Measurements from ENCODE around the gene GUCY2D.
"Not testable (repeated sequence)": the region's sequence is repeated elsewhere in the genome, so short reads cannot be mapped to it uniquely, and the experiment has no call there.

Gene GUCY2D

GRCh38 chr17:8046929-8047768 lies 44.7 kb downstream of the GUCY2D start:
- DNase-seq, result no peak

GRCh38 chr17:8047769-8048110 lies 45.3 kb downstream of the GUCY2D start:
- DNase-seq, result no peak

- DNase-seq, result no peak
Measured at GRCh38 chr17:8048236-8048635, 45.8 kb downstream of the GUCY2D start.

- no peak for DNase-seq
Measured at GRCh38 chr17:8048736-8049135, 46.3 kb downstream of the GUCY2D start.

GRCh38 chr17:8051831-8052230 lies 49.4 kb downstream of the GUCY2D start:
- DNase-seq, result no peak

- DNase-seq, result no peak
Measured at GRCh38 chr17:8052256-8053252, 50.1 kb downstream of the GUCY2D start.

- no peak for DNase-seq
Measured at GRCh38 chr17:8053600-8053999, 51.2 kb downstream of the GUCY2D start.

GRCh38 chr17:8055851-8056231 lies 53.4 kb downstream of the GUCY2D start:
- DNase-seq, result no peak

- DNase-seq, result peak; percentile 84
Measured at GRCh38 chr17:8056232-8056975, 54.0 kb downstream of the GUCY2D start.

- DNase-seq, result no peak
Measured at GRCh38 chr17:8056976-8057625, 54.7 kb downstream of the GUCY2D start.

- peak; percentile 42 for DNase-seq
Measured at GRCh38 chr17:8057691-8058114, 55.3 kb downstream of the GUCY2D start.

GRCh38 chr17:8059131-8059530 lies 56.7 kb downstream of the GUCY2D start:
- DNase-seq, result no peak

GRCh38 chr17:8060274-8060673 lies 57.9 kb downstream of the GUCY2D start:
- no peak for DNase-seq

- not testable (repeated sequence) for DNase-seq
Measured at GRCh38 chr17:8061851-8062250, 59.4 kb downstream of the GUCY2D start.

GRCh38 chr17:8062435-8062806 lies 60.0 kb downstream of the GUCY2D start:
- DNase-seq, result no peak

GRCh38 chr17:8062807-8063483 lies 60.5 kb downstream of the GUCY2D start:
- DNase-seq, result no peak

- DNase-seq, result no peak
Measured at GRCh38 chr17:8063761-8064534, 61.5 kb downstream of the GUCY2D start.

GRCh38 chr17:8064561-8065019 lies 62.2 kb downstream of the GUCY2D start:
- DNase-seq, result no peak

GRCh38 chr17:8066841-8067775 lies 64.7 kb downstream of the GUCY2D start:
- DNase-seq, result no peak

GRCh38 chr17:8067806-8068205 lies 65.4 kb downstream of the GUCY2D start:
- no peak for DNase-seq

All from GF-D8 (cell line).